Epithelial cell of proximal tubule (primary cell): Measurements from ENCODE around the gene RPS21. TPM values are rescaled to one million over a fixed set of nuclear protein-coding genes. Genes with fewer than 3 reads are reported as not detected.

Source experiments
- DNase-seq: peaks from one replicate; pipeline ENCODE4 v3.0.0-alpha.2; 2011; ENCODE audit warnings: low read depth
- H3K4me3 ChIP-seq: 2 replicates; pipeline ENCODE4 v1.5.1; 2011; ENCODE audit warnings: low read depth, mild to moderate bottlenecking, low read length
- CTCF ChIP-seq: conservative IDR thresholded peaks from 2 replicates; pipeline ENCODE4 v1.5.1; 2012; ENCODE audit warnings: low read depth, mild to moderate bottlenecking, low read length
- total RNA-seq: library from RNA; depleted of rRNA; stranded (reverse); fragments of >200 nt; gene quantifications from 2 replicates; pipeline ENCODE4 v1.2.3, GENCODE V29; 2015

The RPS21 gene
- total RNA-seq, 1 donor from 2014 or later = 2,322 TPM

GRCh38 chr20:62350098-62350628 is 36.7 kb upstream of the RPS21 start:
- no peak for TF ChIP-seq CTCF
- no peak for DNase-seq
- no peak overlapping the region for H3K4me3 ChIP-seq

GRCh38 chr20:62350629-62351422 is 36.1 kb upstream of the RPS21 start:
- no peak for TF ChIP-seq CTCF
- no peak overlapping the region for H3K4me3 ChIP-seq
- no peak for DNase-seq

- TF ChIP-seq CTCF = no peak
- DNase-seq = no peak
- no peak overlapping the region for H3K4me3 ChIP-seq
Observed at GRCh38 chr20:62351469-62352401, 35.2 kb upstream of the RPS21 start.

GRCh38 chr20:62352402-62353288 is 34.3 kb upstream of the RPS21 start:
- no peak for DNase-seq
- peak; percentile 47 for TF ChIP-seq CTCF
- H3K4me3 ChIP-seq = no peak overlapping the region

- no peak overlapping the region for H3K4me3 ChIP-seq
- TF ChIP-seq CTCF = no peak
- no peak for DNase-seq
Observed at GRCh38 chr20:62353289-62354030, 33.4 kb upstream of the RPS21 start.
